ENCODE measurements around the gene NR4A3.

DNA sequence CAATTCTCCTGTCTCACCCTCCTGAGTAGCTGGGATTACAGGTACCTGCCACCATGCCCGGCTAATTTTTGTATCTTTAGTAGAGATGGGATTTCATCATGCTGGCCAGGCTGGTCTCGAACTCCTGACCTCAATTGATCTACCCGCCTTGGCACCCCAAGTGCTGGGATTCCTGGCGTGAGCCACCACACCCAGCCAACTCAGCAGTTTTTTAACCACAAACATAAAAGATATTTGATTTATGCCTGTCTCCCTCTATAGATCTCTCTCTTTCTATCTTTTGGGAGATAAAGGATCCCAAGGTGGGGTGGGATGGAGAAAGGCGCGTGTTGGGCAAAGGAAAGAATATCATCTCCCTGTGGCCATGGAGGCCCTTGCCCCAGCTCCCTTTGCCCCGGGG is 26.8 kb downstream of the NR4A3 start:
- no peak for TF ChIP-seq POLR2AphosphoS5 (IDR thresholded peaks at IDR 0.05; ENCODE audit: low read depth, low read length)
- no peak for TF ChIP-seq TAF1 (IDR thresholded peaks at IDR 0.05; ENCODE audit: borderline replicate concordance, low read depth, low read length)
- TF ChIP-seq, protein P1, sequence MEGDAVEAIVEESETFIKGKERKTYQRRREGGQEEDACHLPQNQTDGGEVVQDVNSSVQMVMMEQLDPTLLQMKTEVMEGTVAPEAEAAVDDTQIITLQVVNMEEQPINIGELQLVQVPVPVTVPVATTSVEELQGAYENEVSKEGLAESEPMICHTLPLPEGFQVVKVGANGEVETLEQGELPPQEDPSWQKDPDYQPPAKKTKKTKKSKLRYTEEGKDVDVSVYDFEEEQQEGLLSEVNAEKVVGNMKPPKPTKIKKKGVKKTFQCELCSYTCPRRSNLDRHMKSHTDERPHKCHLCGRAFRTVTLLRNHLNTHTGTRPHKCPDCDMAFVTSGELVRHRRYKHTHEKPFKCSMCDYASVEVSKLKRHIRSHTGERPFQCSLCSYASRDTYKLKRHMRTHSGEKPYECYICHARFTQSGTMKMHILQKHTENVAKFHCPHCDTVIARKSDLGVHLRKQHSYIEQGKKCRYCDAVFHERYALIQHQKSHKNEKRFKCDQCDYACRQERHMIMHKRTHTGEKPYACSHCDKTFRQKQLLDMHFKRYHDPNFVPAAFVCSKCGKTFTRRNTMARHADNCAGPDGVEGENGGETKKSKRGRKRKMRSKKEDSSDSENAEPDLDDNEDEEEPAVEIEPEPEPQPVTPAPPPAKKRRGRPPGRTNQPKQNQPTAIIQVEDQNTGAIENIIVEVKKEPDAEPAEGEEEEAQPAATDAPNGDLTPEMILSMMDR (IDR thresholded peaks at IDR 0.05): no peak
